ENCODE results near the gene DOCK11. TPM values are rescaled to one million over a fixed set of nuclear protein-coding genes. Genes with fewer than 3 reads are reported as not detected.

The DOCK11 gene
- polyA plus RNA-seq, 4 donors: 1.3 to 8.6 (median 4.0) TPM

DNA sequence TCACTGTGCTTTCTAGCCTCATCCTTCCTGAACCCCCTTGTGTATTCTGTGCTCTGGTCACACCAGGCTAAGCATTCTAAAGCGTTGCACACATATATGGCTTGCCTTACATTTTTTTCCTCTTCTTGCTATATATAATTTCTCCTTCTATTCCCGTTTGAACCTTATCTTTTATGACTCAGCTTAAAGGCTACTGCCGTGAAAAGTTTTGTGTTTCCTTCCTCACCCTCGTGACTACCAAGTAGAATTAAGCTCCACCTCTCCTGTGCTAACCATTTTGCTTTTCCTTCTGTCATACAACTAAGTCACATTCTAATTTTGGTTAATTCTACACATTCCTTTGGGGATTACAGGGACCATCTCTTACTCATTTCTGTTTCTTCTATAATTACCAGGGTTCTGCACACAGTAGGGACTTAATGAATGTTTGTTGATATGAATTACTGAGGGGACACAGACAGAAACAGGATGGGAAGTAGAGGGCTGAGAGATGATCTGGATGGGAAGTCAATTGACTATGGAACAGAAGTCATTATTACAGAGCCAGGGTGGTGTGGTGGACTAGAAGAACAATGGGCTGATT lies 67.1 kb downstream of the DOCK11 start:
- DNase-seq: no peak
- Histone ChIP-seq H3K4me1 (ENCODE audit: control insufficient read depth in 3 of 3, insufficient read depth in 2 of 3, low read depth in 1 of 3, low read length in 2 of 3) (no peaks in the 10 kb centered on the region), H3K9me3 (ENCODE audit: control insufficient read depth in 2 of 2, insufficient read depth in 1 of 2, low read depth in 1 of 2, low read length in 1 of 2) (no peaks in the 10 kb centered on the region), H3K4me3 (ENCODE audit: low read depth in 1 of 3, low read length in 3 of 3) (no peak overlapping the region), H3K27ac (ENCODE audit: low read depth in 1 of 3, low read length in 2 of 3) (no peak overlapping the region), H3K27me3 (ENCODE audit: control insufficient read depth in 3 of 3, insufficient read depth in 3 of 3, low read length in 3 of 3) (no peaks in the 10 kb centered on the region), H3K36me3 (ENCODE audit: control insufficient read depth in 3 of 3, insufficient read depth in 2 of 3, low read depth in 1 of 3, low read length in 3 of 3) (no peaks in the 10 kb centered on the region)
- WGBS, 3 donors: 18 to 40% (median 19%) methylated on average over 4 of the region's 4 CpGs
- FAIRE-seq: no peak

DNA sequence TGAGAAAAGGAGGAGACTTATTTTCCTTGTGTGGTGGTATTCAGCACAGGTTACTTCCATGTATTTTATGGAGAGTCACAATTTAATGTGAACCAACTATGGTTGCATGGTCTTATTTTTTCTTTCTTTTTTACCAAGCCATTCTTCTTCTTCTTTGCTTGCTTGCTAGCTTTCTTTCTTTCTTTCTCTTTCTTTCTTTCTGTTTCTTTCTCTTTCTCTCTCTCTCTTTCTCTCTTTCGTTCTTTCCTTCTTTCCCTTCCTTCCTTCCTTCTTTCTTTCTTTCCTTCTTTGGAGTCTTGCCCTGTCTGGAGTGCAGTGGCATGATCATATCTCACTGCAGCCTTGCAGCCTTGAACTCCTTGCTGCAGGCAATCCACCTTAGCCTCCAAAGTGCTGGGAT lies 68.9 kb downstream of the DOCK11 start:
- H3K4me3 ChIP-seq (ENCODE audit: low read depth in 1 of 3, low read length in 3 of 3): no peak overlapping the region
- no peaks in the 10 kb centered on the region for H3K36me3 ChIP-seq (ENCODE audit: control insufficient read depth in 3 of 3, insufficient read depth in 2 of 3, low read depth in 1 of 3, low read length in 3 of 3)
- H3K27ac ChIP-seq (ENCODE audit: low read depth in 1 of 3, low read length in 2 of 3): no peak overlapping the region
- DNase-seq (no peak), FAIRE-seq (no peak)
- 79 to 89% (median 83%) methylated on average over 1 of the region's 1 CpG for WGBS, 3 donors
- H3K4me1 ChIP-seq (ENCODE audit: control insufficient read depth in 3 of 3, insufficient read depth in 2 of 3, low read depth in 1 of 3, low read length in 2 of 3): no peaks in the 10 kb centered on the region
- H3K27me3 ChIP-seq (ENCODE audit: control insufficient read depth in 3 of 3, insufficient read depth in 3 of 3, low read length in 3 of 3): no peaks in the 10 kb centered on the region
- H3K9me3 ChIP-seq (ENCODE audit: control insufficient read depth in 2 of 2, insufficient read depth in 1 of 2, low read depth in 1 of 2, low read length in 1 of 2): no peaks in the 10 kb centered on the region

DNA sequence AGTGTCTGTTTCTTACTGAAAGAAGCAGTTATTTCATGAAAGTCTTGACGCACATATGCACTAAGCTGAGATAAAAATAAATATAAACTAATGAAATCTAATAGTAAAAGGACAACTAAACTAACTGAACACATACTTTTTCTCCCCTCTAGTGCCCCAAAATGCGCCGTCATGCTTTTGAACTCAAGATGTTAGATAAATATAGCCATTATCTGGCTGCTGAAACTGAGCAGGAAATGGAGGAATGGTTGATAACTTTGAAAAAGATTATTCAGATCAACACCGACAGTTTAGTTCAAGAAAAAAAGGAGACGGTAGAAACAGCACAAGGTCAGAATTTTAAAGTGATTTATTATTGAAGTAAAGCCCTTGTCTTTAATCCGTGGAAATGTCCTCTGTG lies 70.2 kb downstream of the DOCK11 start:
- no peak for FAIRE-seq
- 64 to 78% (median 78%) methylated on average over 6 of the region's 6 CpGs for WGBS, 3 donors

DNA sequence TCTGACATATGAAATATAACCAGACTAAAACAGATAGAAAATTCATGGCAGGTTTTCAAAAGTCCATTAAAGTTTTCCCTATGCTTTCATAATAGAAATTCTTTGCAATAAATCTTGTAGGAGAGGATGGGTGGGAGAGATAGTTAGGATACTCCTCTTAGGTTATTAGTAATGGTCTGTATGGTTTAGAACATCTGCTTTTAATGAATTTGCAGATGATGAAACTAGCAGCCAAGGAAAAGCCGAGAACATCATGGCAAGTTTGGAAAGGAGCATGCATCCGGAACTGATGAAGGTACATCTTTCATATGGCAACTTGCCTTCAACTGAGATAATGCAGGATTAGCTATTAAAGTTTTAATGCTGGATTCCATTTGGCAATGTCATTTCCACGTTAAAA lies 70.7 kb downstream of the DOCK11 start:
- FAIRE-seq (no peak), DNase-seq (no peak)
- Histone ChIP-seq H3K27me3 (ENCODE audit: control insufficient read depth in 3 of 3, insufficient read depth in 3 of 3, low read length in 3 of 3) (no peaks in the 10 kb centered on the region), H3K9me3 (ENCODE audit: control insufficient read depth in 2 of 2, insufficient read depth in 1 of 2, low read depth in 1 of 2, low read length in 1 of 2) (no peaks in the 10 kb centered on the region), H3K36me3 (ENCODE audit: control insufficient read depth in 3 of 3, insufficient read depth in 2 of 3, low read depth in 1 of 3, low read length in 3 of 3) (no peaks in the 10 kb centered on the region), H3K4me1 (ENCODE audit: control insufficient read depth in 3 of 3, insufficient read depth in 2 of 3, low read depth in 1 of 3, low read length in 2 of 3) (no peaks in the 10 kb centered on the region), H3K4me3 (ENCODE audit: low read depth in 1 of 3, low read length in 3 of 3) (no peak overlapping the region), H3K27ac (ENCODE audit: low read depth in 1 of 3, low read length in 2 of 3) (no peak overlapping the region)
- 72 to 84% (median 75%) methylated on average over 3 of the region's 3 CpGs for WGBS, 3 donors

More for the DNA sequence above, 70.2 kb downstream of the DOCK11 start:
- Histone ChIP-seq H3K27me3 (ENCODE audit: control insufficient read depth in 3 of 3, insufficient read depth in 3 of 3, low read length in 3 of 3) (no peaks in the 10 kb centered on the region), H3K4me3 (ENCODE audit: low read depth in 1 of 3, low read length in 3 of 3) (no peak overlapping the region), H3K27ac (ENCODE audit: low read depth in 1 of 3, low read length in 2 of 3) (no peak overlapping the region), H3K36me3 (ENCODE audit: control insufficient read depth in 3 of 3, insufficient read depth in 2 of 3, low read depth in 1 of 3, low read length in 3 of 3) (no peaks in the 10 kb centered on the region), H3K4me1 (ENCODE audit: control insufficient read depth in 3 of 3, insufficient read depth in 2 of 3, low read depth in 1 of 3, low read length in 2 of 3) (no peaks in the 10 kb centered on the region), H3K9me3 (ENCODE audit: control insufficient read depth in 2 of 2, insufficient read depth in 1 of 2, low read depth in 1 of 2, low read length in 1 of 2) (no peaks in the 10 kb centered on the region)
- DNase-seq: no peak

DNA sequence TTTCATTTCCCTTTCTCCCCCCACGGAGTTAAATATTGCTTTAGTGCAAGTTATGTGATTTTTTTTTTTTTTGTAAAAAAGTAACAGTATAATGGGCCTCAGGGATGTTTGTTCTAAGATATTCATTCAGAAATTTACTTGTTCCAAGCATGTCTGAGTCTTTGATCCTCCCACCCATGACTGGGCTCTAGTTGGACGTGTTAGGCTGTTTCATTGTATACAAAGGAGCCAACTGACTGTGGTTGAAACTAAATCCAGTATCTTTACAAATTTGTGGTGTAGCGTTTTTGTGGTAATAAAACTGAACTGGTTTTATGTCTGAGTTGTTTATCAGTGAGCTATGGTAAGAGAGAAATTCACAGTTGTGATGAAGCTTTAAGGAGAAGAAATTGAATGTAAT lies 74.1 kb downstream of the DOCK11 start:
- no peaks in the 10 kb centered on the region for H3K36me3 ChIP-seq (ENCODE audit: control insufficient read depth in 3 of 3, insufficient read depth in 2 of 3, low read depth in 1 of 3, low read length in 3 of 3)
- H3K27ac ChIP-seq (ENCODE audit: low read depth in 1 of 3, low read length in 2 of 3): no peak overlapping the region
- 55 to 84% (median 74%) methylated on average over 3 of the region's 3 CpGs for WGBS, 3 donors
- no peaks in the 10 kb centered on the region for H3K9me3 ChIP-seq (ENCODE audit: control insufficient read depth in 2 of 2, insufficient read depth in 1 of 2, low read depth in 1 of 2, low read length in 1 of 2)
- no peak overlapping the region for H3K4me3 ChIP-seq (ENCODE audit: low read depth in 1 of 3, low read length in 3 of 3)
- H3K27me3 ChIP-seq (ENCODE audit: control insufficient read depth in 3 of 3, insufficient read depth in 3 of 3, low read length in 3 of 3): no peaks in the 10 kb centered on the region
- no peaks in the 10 kb centered on the region for H3K4me1 ChIP-seq (ENCODE audit: control insufficient read depth in 3 of 3, insufficient read depth in 2 of 3, low read depth in 1 of 3, low read length in 2 of 3)
- DNase-seq: no peak
- no peak for FAIRE-seq

DNA sequence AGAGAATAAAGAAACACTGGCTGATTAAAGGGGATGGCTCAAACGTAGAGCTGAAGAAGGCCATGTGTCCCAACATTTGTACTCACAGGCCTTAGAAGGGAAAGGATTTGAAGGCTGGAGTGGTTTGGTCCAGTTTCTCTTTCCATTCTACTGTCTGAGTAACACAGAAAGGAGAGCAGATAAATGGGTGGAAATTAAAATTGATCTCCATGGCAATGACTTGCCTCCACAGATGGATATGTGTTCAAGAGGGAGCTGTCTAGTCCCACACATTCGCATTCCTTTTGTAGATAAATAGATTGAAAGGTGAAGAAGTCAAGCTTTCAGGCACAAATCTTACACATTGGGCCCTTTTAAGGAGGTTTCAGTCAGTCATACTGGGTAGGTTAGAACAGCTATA lies 74.6 kb downstream of the DOCK11 start:
- H3K36me3 ChIP-seq (ENCODE audit: control insufficient read depth in 3 of 3, insufficient read depth in 2 of 3, low read depth in 1 of 3, low read length in 3 of 3): no peaks in the 10 kb centered on the region
- H3K27ac ChIP-seq (ENCODE audit: low read depth in 1 of 3, low read length in 2 of 3): no peak overlapping the region
- no peak for FAIRE-seq
- H3K9me3 ChIP-seq (ENCODE audit: control insufficient read depth in 2 of 2, insufficient read depth in 1 of 2, low read depth in 1 of 2, low read length in 1 of 2): no peaks in the 10 kb centered on the region
- H3K4me1 ChIP-seq (ENCODE audit: control insufficient read depth in 3 of 3, insufficient read depth in 2 of 3, low read depth in 1 of 3, low read length in 2 of 3): no peaks in the 10 kb centered on the region
- DNase-seq: no peak
- no peak overlapping the region for H3K4me3 ChIP-seq (ENCODE audit: low read depth in 1 of 3, low read length in 3 of 3)
- no peaks in the 10 kb centered on the region for H3K27me3 ChIP-seq (ENCODE audit: control insufficient read depth in 3 of 3, insufficient read depth in 3 of 3, low read length in 3 of 3)
- WGBS, 3 donors: 73 to 94% (median 93%) methylated on average over 2 of the region's 2 CpGs

DNA sequence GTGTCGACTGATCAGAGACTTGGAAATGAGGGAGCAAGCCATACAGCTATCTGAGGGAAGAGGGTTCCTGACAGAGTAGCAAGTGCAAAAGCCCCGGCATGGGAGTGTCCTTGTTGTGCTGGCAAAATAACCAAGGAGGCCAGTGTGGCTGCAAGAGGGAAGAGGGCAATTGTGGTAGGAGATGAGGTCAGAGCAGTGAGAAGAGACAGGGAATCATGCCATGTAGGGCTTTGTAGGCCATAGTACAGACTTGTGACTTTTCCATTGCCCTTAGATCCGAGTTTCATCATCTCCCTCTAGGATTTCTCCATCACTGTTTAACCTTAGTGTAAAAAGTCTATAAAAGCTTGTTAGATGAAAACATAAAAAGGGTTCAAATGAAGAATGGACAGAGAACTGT lies 76.2 kb downstream of the DOCK11 start:
- DNase-seq (peak in 1 of 2 donors; percentile 60), FAIRE-seq (no peak)
- Histone ChIP-seq H3K9me3 (ENCODE audit: control insufficient read depth in 2 of 2, insufficient read depth in 1 of 2, low read depth in 1 of 2, low read length in 1 of 2) (no peaks in the 10 kb centered on the region), H3K27me3 (ENCODE audit: control insufficient read depth in 3 of 3, insufficient read depth in 3 of 3, low read length in 3 of 3) (no peaks in the 10 kb centered on the region), H3K36me3 (ENCODE audit: control insufficient read depth in 3 of 3, insufficient read depth in 2 of 3, low read depth in 1 of 3, low read length in 3 of 3) (no peaks in the 10 kb centered on the region), H3K27ac (ENCODE audit: low read depth in 1 of 3, low read length in 2 of 3) (peak overlapping the region in 1 of 3 donors; percentile 68), H3K4me1 (ENCODE audit: control insufficient read depth in 3 of 3, insufficient read depth in 2 of 3, low read depth in 1 of 3, low read length in 2 of 3) (no peaks in the 10 kb centered on the region), H3K4me3 (ENCODE audit: low read depth in 1 of 3, low read length in 3 of 3) (no peak overlapping the region)
- WGBS, 3 donors: 76 to 96% (median 89%) methylated on average over 3 of the region's 3 CpGs

DNA sequence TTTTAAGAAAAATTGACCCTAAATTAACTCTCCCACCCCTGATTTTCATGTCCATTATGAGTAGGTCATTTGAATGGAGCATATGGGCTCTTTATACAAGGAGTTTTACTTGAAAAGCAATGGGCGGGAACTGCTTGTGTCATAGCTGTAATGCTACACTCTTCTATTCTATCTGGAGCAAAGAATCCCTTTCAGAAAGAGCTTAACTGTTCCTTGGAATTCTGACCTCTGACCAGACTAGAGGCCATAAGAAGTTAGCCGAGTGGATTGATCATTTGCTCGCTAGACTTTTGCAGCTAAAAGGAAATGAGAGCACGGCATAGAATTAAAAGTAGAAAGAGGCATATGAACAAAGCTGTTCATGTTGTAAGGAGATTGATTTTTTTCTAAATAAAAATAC lies 79.1 kb downstream of the DOCK11 start:
- Histone ChIP-seq H3K27ac (ENCODE audit: low read depth in 1 of 3, low read length in 2 of 3) (peak overlapping the region in 1 of 3 donors; percentile 72), H3K36me3 (ENCODE audit: control insufficient read depth in 3 of 3, insufficient read depth in 2 of 3, low read depth in 1 of 3, low read length in 3 of 3) (no peaks in the 10 kb centered on the region), H3K4me3 (ENCODE audit: low read depth in 1 of 3, low read length in 3 of 3) (no peak overlapping the region), H3K4me1 (ENCODE audit: control insufficient read depth in 3 of 3, insufficient read depth in 2 of 3, low read depth in 1 of 3, low read length in 2 of 3) (no peaks in the 10 kb centered on the region), H3K27me3 (ENCODE audit: control insufficient read depth in 3 of 3, insufficient read depth in 3 of 3, low read length in 3 of 3) (no peaks in the 10 kb centered on the region), H3K9me3 (ENCODE audit: control insufficient read depth in 2 of 2, insufficient read depth in 1 of 2, low read depth in 1 of 2, low read length in 1 of 2) (no peaks in the 10 kb centered on the region)
- 27 to 69% (median 63%) methylated on average over 4 of the region's 4 CpGs for WGBS, 3 donors
- DNase-seq (peak; percentile 65 to 77), FAIRE-seq (peak; percentile 19)

DNA sequence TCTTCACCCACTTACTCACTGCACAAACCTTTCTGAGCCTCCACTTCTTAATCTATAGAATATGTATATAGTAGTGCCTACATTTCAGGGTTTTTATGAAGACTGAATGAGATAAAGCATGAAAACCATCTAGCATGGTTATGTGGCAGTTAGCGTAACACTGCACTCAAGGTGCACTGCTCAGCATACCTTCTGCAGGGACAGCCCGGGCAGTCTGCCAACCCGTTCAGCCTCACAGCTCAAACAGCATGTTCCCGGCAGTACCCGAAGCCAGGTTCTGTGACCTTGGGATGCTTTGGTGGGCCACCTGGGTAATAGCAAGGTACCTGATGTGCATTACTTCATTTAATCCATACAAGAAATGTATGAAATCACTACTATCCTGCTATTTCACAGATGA lies 81.4 kb downstream of the DOCK11 start:
- Histone ChIP-seq H3K9me3 (ENCODE audit: control insufficient read depth in 2 of 2, insufficient read depth in 1 of 2, low read depth in 1 of 2, low read length in 1 of 2) (no peaks in the 10 kb centered on the region), H3K4me1 (ENCODE audit: control insufficient read depth in 3 of 3, insufficient read depth in 2 of 3, low read depth in 1 of 3, low read length in 2 of 3) (no peaks in the 10 kb centered on the region), H3K4me3 (ENCODE audit: low read depth in 1 of 3, low read length in 3 of 3) (no peak overlapping the region), H3K27ac (ENCODE audit: low read depth in 1 of 3, low read length in 2 of 3) (no peak overlapping the region), H3K27me3 (ENCODE audit: control insufficient read depth in 3 of 3, insufficient read depth in 3 of 3, low read length in 3 of 3) (no peaks in the 10 kb centered on the region), H3K36me3 (ENCODE audit: control insufficient read depth in 3 of 3, insufficient read depth in 2 of 3, low read depth in 1 of 3, low read length in 3 of 3) (no peaks in the 10 kb centered on the region)
- WGBS, 3 donors: 30 to 79% (median 79%) methylated on average over 5 of the region's 5 CpGs
- FAIRE-seq: no peak
- peak in 1 of 2 donors; percentile 14 for DNase-seq

All from small intestine (tissue), 7 donors.